Right lobe of liver (tissue), 6 donors: Measurements from ENCODE around the gene PTPRM. TPM values are rescaled to one million over a fixed set of nuclear protein-coding genes. Genes with fewer than 3 reads are reported as not detected.

Experiments
- ATAC-seq, 4 donors: fragments of 200-7000 bp; cut with Tn5 transposase; one replicate each; pipeline ENCODE4 v1.9.1; 2020; ENCODE audit warnings: mild to moderate bottlenecking in 4 of 4, moderate library complexity in 4 of 4
- DNase-seq, 3 donors: peaks; one replicate each; pipeline ENCODE4 v3.0.0-alpha.2; 2020
- H3K27ac ChIP-seq, 3 donors: fragments of 200-600 bp; one replicate each; pipeline ENCODE4 v1.8.0; 2022
- H3K27me3 ChIP-seq, 2 donors: fragments of 200-600 bp; one replicate each; pipeline ENCODE4 v1.8.0; 2022
- H3K36me3 ChIP-seq, 4 donors: fragments of 200-600 bp; sonication (generic) in 1 of 4; one replicate each; pipeline versions ENCODE4 v1.5.1 to v1.8.0; 2017 to 2022; ENCODE audit warnings: control low read depth in 1 of 4
- H3K4me1 ChIP-seq, 4 donors: fragments of 200-600 bp; sonication (generic) in 1 of 4; one replicate each; pipeline versions ENCODE4 v1.5.1 to v1.8.0; 2017 to 2022; ENCODE audit warnings: control low read depth in 1 of 4
- H3K4me3 ChIP-seq, 3 donors: fragments of 200-600 bp; one replicate each; pipeline ENCODE4 v1.8.0; 2022
- H3K9me3 ChIP-seq, 4 donors: fragments of 200-600 bp; sonication (generic) in 1 of 4; one replicate each; pipeline versions ENCODE4 v1.5.1 to v1.8.0; 2017 to 2022; ENCODE audit warnings: control low read depth in 1 of 4
- POLR2A ChIP-seq: fragments of 450-650 bp; IDR thresholded peaks from one replicate; pipeline ENCODE4 v1.6.1; 2017; ENCODE audit warnings: antibody characterized with exemption, mild to moderate bottlenecking
- WGBS: methylation state at CpG from one replicate; pipeline ENCODE4 v1.1.6; 2018; ENCODE audit warnings: low coverage, low lambda C conversion rate; ENCODE audit not compliant: insufficient coverage; ENCODE audit errors: missing lambda C conversion rate; 5-methylcytosine and 5-hydroxymethylcytosine counted together
- intact Hi-C, 2 donors: fragments of 100-400 bp; cut with DNase I; formaldehyde crosslinking; loops; one replicate each; pipeline versions ENCODE4 v1.11.2 to v1.14.1; 2022
- total RNA-seq, 6 experiments: library from RNA; depleted of rRNA in 2 of 6; stranded (reverse); fragments of >200 nt in 2 of 6; fragmentation: NEBNext Ultra II Directional in 3 of 6; extraction: Animal tissue kit (Norgen Biotek cat#: 25700) in 3 of 6; gene quantifications; one replicate each; pipeline versions ENCODE4 v1.1.0 to v1.2.4, GENCODE V29; 2016 to 2023
- TF ChIP-seq, protein P1 (sequence below), 4 donors: fragments of 200-600 bp in 3 of 4; fragments of 450-650 bp in 1 of 4; IDR thresholded peaks; one replicate each; pipeline versions ENCODE4 v1.5.1 to v1.8.0; 2016 to 2022; ENCODE audit warnings: antibody characterized with exemption in 4 of 4, mild to moderate bottlenecking in 2 of 4
- donor health status: DM: no; HTN: yes; CAD: no.
- donor health status: DM: no; HTN: no; CAD: no.
- donor health status: DM: no; HTN: no; CAD: no.
- donor health status: DM: no; HTN: yes; CAD: no.
- donor health status: DM: no; HTN: yes; CAD: no.

Gene PTPRM
- total RNA-seq, 6 experiments from 2014 or later: 15.1 to 45.7 (median 26.5) TPM

DNA sequence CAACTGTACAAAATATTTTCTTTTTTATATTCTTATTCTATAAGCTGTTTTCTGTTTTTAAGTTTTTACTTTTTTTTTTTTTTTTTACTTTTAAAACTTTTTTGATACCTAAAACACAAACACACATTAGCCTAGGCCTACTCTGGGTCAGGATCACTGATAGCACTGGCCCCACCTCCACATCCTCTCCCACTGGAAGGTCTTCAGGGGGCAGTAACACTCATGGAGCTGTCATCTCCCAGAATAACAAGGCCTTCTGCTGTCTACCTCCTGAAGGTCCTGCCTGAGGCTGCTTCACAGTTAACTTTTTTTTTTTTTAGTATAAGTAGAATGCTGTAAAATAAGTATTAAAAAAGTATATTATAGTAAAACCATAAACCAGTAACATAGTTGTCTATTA lies 415.1 kb downstream of the PTPRM start:
- no peaks in the 10 kb centered on the region for H3K9me3 ChIP-seq
- TF ChIP-seq, protein P1, sequence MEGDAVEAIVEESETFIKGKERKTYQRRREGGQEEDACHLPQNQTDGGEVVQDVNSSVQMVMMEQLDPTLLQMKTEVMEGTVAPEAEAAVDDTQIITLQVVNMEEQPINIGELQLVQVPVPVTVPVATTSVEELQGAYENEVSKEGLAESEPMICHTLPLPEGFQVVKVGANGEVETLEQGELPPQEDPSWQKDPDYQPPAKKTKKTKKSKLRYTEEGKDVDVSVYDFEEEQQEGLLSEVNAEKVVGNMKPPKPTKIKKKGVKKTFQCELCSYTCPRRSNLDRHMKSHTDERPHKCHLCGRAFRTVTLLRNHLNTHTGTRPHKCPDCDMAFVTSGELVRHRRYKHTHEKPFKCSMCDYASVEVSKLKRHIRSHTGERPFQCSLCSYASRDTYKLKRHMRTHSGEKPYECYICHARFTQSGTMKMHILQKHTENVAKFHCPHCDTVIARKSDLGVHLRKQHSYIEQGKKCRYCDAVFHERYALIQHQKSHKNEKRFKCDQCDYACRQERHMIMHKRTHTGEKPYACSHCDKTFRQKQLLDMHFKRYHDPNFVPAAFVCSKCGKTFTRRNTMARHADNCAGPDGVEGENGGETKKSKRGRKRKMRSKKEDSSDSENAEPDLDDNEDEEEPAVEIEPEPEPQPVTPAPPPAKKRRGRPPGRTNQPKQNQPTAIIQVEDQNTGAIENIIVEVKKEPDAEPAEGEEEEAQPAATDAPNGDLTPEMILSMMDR (IDR thresholded peaks at IDR 0.05): no peak
- TF ChIP-seq POLR2A: no peak
- ATAC-seq (no peak), DNase-seq (no peak)
- intact Hi-C loops: no loop called here
- H3K4me1 ChIP-seq: no peaks in the 10 kb centered on the region
- H3K27me3 ChIP-seq: no peaks in the 10 kb centered on the region
- H3K36me3 ChIP-seq: no peaks in the 10 kb centered on the region
- H3K4me3 ChIP-seq: no peak overlapping the region
- H3K27ac ChIP-seq: no peak overlapping the region

DNA sequence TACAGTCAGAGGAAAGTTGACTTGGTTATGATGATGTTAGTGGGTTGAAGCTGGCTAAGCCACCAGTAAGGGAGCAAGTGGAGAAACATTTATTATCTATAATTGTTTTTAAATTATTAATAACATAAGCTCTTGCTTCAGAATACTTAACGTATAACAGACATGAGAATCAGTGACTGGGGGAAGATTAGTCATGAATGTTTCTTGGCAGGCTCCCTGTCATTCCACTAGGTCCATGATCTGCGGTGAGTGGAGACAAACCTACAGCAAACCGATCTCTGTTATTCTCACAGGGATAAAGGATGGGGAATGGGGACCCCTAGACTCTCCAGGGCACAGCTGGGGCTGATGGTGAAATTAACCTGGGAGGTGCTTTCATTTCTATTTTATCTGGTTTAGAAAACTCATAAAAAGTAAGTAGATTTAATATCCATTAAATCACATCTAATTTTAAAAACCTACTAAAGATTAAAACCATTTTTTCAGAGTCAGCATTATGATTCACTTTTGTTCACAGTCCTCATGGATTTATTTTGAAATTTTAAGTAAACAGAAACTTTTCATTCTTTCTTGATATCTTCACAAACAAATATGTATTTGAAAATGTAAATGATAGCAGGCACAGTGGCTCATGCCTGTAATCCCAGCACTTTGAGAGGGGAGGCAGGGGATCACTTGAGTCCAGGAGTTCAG lies 420.3 kb downstream of the PTPRM start:
- WGBS: 64% methylated on average over 3 of the region's 3 CpGs
- intact Hi-C loops: no loop called here
- Histone ChIP-seq H3K27me3 (no peaks in the 10 kb centered on the region), H3K36me3 (no peaks in the 10 kb centered on the region), H3K4me3 (no peak overlapping the region), H3K27ac (no peak overlapping the region), H3K4me1 (no peaks in the 10 kb centered on the region), H3K9me3 (no peaks in the 10 kb centered on the region)
- no peak for TF ChIP-seq POLR2A
- ATAC-seq: no peak
- DNase-seq: no peak

- ATAC-seq (no peak), DNase-seq (no peak)
- 55% methylated on average over 1 of the region's 1 CpG for WGBS
- Histone ChIP-seq H3K27ac (no peak overlapping the region), H3K36me3 (no peaks in the 10 kb centered on the region), H3K27me3 (no peaks in the 10 kb centered on the region), H3K4me1 (no peaks in the 10 kb centered on the region), H3K9me3 (no peaks in the 10 kb centered on the region), H3K4me3 (no peak overlapping the region)
- intact Hi-C loops: no loop called here
- no peak for TF ChIP-seq POLR2A
- TF ChIP-seq, protein P1 (IDR thresholded peaks at IDR 0.05): no peak
These were observed 423.6 kb downstream of the PTPRM start for GRCh38 chr18:7990670-7991069.

DNA sequence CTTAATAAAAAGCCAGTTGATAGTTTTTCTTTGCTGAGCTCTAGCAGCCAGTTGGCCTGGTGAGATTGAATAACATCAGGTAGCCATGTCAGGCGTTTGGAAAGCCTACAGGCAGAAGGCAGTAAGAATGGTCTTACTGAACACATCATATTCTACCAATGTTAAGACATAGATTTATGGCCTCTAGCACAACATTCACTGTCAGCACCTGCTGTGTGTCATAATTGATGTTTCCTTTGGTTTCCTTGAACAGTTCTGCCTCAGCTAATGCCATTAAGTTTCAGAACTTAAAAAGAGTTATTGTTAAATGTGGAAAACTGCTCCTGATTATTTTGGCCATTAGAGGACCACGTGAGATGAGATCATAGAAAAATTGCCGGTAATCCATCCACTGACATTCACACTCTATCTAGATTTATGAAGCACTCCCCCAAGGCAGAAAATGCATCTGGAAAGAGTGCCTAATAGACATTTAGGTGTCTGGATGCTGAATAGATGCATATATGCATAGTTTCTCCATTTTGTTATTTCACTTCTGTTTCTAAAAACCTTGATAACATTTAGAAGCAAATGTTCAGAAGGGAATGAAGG lies 434.7 kb downstream of the PTPRM start:
- 67% methylated on average over 3 of the region's 3 CpGs for WGBS
- Histone ChIP-seq H3K27me3 (no peaks in the 10 kb centered on the region), H3K36me3 (no peaks in the 10 kb centered on the region), H3K9me3 (no peaks in the 10 kb centered on the region), H3K4me1 (peaks cover 0 to 2% (median 0%) of the 10 kb centered on the region in 4 donors), H3K4me3 (no peak overlapping the region), H3K27ac (no peak overlapping the region)
- DNase-seq (no peak), ATAC-seq (no peak)
- intact Hi-C loops: no loop called here
- TF ChIP-seq POLR2A: no peak
- TF ChIP-seq, protein P1 (IDR thresholded peaks at IDR 0.05): no peak

DNA sequence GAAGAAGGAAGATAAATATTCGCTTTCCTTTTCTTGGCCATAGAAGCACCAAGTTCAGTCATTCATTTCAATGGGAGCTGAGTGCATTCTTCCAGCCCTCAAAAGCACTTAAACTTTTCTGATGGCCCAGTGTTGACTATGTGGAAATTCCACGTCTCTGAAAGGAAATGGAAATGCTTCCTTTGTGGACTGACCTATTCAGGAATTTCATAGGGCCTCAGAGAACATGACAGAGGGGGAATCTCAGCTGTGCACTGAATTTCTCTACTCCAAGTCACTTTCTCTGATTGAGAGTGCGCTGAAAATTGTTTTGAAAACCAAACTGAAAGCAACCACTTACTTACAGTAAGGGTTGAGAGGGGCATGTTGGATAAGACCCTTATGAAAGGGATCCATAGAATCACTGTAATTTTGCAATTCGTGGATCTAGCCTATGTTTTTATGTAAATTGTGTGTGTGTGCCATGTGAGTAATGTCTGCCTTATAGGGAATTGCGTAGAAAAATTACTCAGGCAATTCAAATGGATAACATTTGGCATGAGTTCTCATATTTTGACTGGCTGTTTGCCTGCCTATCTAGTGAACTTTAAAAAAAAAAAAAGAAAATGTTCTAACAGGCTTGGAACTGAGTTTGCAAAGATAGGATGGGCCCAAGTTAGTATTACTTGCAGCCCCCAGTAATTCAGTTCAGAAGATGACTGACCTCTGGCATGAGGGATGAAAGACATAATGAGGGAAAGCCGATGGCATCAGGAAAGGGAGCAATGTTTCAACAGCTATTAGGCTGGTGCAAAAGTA lies 437.0 kb downstream of the PTPRM start:
- peaks cover 0 to 7% (median 0%) of the 10 kb centered on the region in 4 donors for H3K4me1 ChIP-seq
- no peaks in the 10 kb centered on the region for H3K9me3 ChIP-seq
- intact Hi-C loops: no loop called here
- DNase-seq (no peak), ATAC-seq (no peak)
- no peak overlapping the region for H3K4me3 ChIP-seq
- H3K36me3 ChIP-seq: no peaks in the 10 kb centered on the region
- no peak for TF ChIP-seq POLR2A
- TF ChIP-seq, protein P1 (IDR thresholded peaks at IDR 0.05): no peak
- no peak overlapping the region for H3K27ac ChIP-seq
- H3K27me3 ChIP-seq: no peaks in the 10 kb centered on the region
- 67% methylated on average over 6 of the region's 6 CpGs for WGBS
